ENCODE results near the gene ZBTB40.

The ZBTB40 gene, protein sequence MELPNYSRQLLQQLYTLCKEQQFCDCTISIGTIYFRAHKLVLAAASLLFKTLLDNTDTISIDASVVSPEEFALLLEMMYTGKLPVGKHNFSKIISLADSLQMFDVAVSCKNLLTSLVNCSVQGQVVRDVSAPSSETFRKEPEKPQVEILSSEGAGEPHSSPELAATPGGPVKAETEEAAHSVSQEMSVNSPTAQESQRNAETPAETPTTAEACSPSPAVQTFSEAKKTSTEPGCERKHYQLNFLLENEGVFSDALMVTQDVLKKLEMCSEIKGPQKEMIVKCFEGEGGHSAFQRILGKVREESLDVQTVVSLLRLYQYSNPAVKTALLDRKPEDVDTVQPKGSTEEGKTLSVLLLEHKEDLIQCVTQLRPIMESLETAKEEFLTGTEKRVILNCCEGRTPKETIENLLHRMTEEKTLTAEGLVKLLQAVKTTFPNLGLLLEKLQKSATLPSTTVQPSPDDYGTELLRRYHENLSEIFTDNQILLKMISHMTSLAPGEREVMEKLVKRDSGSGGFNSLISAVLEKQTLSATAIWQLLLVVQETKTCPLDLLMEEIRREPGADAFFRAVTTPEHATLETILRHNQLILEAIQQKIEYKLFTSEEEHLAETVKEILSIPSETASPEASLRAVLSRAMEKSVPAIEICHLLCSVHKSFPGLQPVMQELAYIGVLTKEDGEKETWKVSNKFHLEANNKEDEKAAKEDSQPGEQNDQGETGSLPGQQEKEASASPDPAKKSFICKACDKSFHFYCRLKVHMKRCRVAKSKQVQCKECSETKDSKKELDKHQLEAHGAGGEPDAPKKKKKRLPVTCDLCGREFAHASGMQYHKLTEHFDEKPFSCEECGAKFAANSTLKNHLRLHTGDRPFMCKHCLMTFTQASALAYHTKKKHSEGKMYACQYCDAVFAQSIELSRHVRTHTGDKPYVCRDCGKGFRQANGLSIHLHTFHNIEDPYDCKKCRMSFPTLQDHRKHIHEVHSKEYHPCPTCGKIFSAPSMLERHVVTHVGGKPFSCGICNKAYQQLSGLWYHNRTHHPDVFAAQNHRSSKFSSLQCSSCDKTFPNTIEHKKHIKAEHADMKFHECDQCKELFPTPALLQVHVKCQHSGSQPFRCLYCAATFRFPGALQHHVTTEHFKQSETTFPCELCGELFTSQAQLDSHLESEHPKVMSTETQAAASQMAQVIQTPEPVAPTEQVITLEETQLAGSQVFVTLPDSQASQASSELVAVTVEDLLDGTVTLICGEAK

DNA sequence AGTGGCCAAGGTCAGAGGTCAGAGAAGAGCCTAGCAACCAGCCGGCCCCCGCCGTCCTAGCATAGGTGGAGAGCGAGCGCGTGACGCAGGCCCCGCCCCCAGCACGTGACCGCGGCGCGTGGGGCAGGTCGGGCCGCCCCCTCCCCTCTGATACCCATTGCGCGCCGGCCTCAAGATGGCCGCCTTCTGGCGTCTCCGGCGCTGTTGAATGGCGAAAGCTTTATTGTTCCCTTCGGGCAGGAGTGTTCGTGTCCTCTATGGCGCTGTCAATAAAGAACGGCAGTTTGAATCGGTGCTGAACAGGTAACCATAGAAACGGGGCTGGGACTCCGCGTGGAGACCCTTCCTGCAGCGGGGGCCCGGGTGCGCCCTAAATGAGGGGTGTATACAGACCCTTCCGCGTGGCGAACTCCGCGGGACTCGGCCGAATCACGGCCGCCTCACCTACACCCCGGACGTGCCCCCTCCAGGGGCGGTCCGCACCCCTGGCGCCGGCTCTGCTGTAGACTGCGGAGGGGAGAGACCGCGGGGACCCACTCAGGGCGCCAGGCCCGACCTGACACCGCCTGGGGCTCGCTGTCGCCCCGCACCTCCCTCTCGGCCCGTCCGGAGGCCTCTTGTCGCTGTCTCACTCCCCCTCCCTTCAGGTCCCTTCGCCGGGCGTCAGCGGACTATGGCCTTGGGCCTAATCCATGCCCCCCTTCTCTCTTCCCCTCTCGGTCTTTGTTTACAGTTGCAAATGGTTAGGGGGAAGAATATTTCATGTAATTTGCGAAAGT lies at the start of gene ZBTB40:
TSS of gene ZBTB40 (plus strand) at position 150 of the 779 bp plus-strand sequence. CDS start 38,098 bp downstream, outside the sequence.
- peak; percentile 97 for DNase-seq (ENCODE audit: low spot score)

DNA sequence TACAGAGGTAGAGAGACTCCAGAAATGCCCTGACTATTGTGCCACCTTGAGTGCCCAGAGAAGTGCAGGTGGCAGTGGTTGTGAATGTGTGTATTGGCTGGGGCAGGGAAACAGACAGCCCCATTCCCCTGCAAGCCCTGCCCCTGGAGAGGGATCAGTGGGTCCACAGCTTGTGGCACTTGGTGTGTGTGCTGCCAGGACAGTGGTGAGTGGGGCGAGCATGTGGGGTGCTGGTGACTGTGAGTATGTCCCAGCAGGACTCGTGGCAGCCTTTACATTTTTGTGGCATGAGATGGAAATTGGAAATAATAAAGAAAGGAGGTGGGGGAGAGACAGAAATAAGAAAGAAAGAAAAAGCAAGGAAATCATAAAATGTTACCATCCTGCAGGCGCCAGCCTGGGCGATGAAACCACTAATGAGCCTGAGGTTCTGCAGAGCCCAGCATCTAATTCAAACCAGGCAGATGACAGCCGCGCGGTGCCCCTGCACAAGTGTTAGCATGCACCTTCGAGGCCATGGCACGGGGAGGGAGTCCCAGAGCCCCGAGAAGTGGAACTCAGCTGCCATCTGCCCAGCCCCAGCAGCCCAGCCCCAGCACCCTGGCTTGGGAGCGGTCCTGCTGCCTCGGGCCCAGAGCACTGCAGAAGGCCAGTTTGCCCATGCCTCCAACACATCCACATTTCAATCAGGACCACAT lies 49.1 kb upstream of the ZBTB40 start:
- peak; percentile 40 for DNase-seq (ENCODE audit: low spot score)

DNA sequence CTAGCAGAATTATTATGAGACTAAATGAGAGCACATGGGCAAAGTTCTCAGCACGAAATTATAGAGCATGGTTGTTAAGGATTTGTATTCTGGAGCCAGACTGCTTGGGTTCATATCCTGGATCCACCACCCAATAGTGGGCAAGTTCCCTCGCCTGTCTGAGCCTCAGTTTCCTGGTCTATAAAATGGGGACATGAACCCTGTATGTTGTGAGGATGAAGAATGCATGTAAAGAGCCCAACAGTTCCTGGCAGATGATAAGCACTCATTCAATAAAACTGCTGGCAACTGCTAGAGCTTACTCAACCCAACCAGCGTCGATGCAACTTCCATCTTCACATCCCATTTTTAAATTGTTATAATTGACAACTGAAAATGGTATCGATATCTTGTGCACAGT lies 47.2 kb upstream of the ZBTB40 start:
- no peak for DNase-seq (ENCODE audit: low spot score)

DNA sequence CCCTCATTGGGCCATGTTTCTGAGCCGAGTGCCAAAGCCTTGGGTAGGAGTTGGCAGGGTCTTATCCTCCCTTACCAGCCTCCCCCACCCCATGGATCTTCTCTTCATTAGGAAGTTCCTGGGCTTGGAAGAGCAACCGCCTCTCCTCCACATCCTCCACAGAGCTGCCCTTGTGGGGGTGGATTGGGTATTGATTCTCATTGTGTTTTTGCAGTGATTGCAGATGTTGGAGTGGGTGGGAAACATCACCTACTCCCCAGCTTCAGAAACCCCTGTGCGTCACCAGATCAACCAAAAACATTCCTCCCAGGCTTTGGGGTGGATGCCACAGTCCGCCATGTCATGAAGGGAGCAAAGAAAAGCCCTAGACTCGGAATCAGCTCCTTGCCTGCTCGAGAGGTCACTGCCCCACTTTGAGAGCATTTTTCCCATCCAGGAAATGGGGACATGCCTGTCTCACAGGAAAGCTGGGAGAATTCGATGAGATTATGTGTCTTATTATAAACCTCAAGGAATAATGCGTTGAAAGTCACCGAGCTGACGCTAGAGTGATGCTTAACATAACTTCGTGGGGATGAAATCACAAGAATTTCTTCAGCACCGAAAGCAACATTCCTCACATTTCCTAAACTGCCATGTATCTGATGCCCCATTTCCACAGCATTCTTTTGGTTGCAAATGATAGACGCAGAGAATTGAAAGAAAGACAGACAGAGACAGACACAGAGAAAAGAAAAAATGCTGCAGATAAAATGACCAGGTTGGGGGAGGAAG lies 44.7 kb upstream of the ZBTB40 start:
- peak; percentile 38 for DNase-seq (ENCODE audit: low spot score)

DNA sequence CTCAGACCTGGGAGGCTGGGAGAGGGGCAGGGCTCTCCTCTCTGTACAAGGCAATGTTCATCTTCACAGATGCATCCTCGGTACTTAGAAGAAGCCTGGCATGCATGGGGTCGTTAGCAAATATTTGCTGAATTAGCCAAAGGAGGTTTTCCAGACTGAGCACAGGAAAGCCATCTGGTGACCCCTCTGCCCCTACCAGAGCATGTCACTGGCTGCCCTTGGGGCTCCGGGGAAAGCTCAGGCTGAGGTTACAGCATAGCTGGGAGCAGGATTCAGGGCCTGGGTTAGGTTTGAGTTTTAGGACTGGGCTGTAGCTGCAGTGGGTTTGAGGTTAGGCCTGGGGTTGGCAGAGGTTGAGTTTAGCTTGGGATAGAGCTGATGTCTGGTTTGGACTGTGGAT lies 43.4 kb upstream of the ZBTB40 start:
- no peak for DNase-seq (ENCODE audit: low spot score)

DNA sequence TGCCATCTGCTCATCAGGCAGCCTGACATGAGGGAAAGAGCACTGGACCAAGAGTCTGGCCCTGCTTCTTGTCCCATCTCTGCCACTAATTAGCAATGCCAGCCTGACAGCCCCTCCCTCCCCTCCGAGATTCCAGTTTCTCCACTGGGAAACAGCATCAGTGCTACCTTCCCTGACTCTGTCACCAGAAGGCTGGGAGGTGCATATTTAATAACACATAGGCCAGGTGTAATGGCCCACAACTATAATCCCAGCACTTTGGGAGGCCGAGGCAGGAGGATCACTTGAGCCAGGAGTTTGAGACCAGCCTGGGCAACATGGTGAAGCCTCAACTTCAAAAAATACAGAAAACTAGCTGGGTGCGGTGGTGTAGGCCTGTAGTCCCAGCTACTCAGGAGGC lies 41.2 kb upstream of the ZBTB40 start:
- DNase-seq (ENCODE audit: low spot score): no peak

DNA sequence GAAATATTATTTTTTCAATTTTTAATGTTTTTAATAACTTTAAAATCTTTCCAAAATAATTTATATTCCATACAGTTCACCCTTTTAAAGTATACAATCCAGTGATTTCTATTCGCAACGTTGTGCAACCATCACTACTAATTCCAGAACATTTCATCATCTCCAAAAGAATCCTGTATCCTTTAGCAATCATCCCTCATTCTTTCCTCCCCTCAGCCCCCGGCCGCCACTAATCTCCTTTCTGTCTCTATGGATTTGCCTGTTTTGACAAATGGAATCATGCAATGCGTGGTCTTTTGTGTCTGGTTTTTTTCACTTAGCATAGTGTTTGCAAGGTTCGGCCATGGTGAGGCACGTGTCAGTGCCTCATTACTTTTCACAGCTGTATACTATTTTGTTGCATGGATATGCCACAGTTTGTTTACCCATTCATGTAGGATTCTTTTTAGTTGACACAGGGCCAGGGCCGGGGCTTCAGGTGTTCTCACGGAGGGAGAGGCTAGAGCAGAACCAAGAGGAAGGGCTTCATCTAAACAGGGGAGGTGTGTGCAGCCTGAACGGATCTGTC lies 40.6 kb upstream of the ZBTB40 start:
- no peak for DNase-seq (ENCODE audit: low spot score)

DNA sequence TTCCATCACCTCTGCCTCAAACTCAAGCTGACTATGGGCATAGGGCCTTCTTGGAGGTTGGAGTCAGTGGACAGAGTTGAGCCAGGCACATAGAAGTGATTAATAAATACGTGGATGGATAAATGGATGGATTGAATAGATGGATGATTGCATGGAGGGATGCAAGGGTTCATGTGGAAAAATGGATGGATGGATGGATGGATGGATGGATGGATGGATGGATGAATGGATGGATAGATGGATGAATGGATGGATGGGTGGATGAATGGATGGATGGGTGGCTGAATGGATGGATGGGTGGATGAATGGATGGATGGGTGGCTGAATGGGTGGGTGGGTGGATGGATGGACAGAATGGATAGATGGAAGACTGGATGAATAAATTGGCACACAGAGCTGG lies 40.1 kb upstream of the ZBTB40 start:
- DNase-seq (ENCODE audit: low spot score): no peak

DNA sequence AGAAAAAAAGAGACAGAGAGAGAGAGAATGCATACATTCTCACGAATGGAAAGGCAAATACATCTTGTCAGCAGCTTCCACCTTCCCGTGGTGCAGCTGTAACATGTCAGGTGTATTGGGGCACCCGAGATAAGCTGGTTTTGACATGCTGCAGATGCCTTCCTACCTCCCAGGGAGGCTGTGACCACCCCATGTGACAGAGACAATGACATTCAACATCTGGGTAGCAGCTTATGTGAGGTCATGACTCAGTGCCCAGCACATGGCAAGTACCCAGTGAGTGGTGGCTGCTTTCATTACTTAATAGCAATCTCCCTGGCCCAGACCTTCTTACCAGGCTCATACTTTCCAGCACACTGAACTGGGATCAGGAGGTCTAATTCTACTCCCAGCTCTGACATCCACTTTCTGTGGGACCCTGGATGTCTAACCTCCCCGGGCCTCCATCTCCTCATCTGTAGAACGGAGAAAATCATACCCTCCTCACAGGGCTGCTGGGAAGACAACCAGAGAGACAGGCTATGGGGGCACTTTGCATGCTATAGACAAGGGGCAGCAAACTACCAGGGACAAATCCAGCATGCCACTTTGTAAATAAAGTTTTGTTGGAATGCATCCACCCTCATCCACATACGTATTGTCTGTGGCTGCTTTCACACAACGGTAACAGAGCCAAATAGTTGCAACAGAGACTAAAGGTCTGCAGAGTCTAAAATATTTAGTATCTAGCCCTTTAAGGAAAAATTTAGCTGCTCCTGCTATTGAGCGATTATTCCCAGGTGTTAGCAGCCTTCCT lies 38.5 kb upstream of the ZBTB40 start:
- DNase-seq (ENCODE audit: low spot score): peak; percentile 81

DNA sequence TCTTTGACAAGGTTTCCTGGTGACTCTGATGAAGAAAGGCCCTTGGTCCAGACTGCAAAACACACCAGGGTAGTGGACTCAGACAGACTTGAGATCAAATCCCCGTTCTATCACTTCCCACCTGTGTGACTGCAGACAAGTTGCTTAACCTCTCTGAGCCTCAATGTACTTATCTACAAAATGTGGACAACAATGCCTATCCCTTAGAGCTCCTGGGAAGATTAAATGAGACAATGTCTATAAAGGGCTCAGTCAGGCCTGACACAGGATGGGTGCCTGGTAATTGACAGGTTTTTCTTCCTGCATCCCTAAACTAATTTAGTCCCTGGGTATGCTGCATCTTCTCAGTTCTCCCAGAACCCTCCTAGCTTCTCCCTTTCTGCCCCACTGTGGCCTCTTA lies 37.9 kb upstream of the ZBTB40 start:
- DNase-seq (ENCODE audit: low spot score): no peak

DNA sequence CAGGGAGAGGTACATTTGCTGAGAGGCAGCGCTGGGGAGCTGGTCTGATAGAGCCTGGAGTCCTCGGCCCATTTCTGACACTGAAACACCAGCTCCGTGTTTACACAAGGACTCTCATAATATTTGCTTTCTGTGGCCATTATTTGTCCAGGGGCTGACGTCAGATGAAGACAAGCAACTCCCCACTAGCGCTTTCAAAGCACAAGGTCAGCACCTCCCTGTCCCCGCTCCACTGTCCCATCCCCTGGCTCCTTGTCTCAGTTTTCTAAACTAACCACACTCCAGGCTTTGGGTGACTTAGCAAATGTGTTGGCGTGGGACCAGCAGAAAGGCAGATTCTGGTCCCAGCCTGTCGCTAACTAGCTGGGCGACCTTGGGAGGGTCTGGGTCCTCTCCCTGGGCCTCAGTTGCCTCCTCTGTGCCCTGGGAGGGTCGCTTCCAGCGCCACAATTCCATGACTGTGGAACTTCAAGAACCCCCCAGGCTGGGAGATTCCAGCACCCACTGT lies 37.4 kb upstream of the ZBTB40 start:
- no peak for DNase-seq (ENCODE audit: low spot score)

DNA sequence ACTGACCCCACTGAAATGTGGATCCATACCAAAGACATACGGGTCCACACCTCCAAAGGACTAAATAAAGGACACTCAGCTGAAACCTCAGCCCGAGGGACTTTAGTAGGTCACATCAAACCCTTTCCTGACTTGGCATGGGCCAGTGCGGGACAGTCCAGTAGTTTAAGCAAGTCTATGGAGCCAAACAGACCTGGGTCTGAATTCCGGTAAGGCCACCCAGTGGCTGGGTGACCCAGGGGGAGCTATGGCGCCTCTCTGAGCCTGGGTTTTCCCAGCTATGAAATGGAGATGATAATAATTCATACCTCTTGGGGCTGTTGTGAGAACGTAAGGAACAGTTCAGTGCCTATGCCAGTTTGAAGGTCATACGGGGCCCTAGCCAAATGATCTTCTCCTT lies 36.2 kb upstream of the ZBTB40 start:
- no peak for DNase-seq (ENCODE audit: low spot score)

DNA sequence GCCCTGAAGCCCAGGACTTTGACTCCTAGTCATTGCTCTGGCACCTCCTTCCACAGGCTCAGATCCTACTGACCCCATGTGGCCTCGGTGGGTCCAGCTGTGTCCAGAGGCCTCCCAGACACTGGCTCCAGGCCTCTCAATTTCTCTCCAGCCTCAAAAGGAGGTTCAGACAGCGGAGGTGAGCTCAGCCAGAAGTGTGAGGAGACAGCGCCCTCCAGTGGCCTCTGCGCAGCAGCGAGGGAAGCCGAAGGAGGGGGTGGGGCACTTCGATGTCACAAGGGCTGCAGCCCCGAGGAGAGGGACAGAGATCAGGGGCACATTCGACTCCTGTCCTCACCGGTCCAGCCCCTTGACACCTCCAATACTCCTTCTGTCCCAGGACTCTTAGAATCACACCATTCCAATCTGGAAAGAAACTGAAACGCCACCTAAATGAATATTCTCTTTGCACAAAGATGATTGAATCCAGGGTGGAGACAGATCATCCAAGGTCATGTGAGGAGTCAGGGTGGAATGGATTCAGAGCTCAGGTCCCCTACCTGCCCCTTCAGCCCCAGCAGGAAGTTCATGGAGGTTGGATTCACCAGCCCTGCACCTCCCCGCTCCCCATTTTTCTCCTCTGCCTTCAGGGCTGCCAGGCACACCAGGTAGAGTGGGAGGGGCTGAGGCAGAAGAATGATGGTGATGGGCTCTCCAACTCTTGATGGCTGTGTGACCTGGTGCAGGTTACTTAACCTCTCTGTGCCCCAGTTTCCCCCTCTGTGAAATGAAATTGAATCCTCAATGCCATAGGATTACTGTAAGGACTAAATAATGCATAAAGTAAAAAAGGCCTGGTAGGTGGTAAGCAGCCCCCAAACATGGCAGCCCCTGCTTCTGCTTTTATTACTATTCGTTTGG lies 34.8 kb upstream of the ZBTB40 start:
- DNase-seq (ENCODE audit: low spot score): peak; percentile 89

DNA sequence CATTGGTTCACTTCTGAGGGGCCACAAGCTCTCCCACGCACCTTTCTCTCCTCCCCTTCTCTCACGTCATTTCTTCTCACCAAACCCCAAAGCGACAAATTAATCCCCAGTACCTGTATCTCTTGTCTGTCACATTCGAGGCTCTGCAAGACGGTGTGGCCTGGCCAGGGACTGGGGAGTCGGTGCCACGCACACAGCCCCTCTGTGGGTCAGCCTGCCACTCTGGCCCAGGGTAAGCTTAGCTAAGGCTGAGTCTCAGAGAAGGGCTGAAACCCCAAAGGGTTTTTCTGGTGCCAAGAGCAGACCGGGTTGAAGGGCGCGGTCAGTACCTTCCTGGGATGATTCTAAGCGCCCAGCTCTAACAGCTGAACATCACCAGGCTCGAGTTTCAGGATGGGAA lies 34.2 kb upstream of the ZBTB40 start:
- DNase-seq (ENCODE audit: low spot score): no peak

DNA sequence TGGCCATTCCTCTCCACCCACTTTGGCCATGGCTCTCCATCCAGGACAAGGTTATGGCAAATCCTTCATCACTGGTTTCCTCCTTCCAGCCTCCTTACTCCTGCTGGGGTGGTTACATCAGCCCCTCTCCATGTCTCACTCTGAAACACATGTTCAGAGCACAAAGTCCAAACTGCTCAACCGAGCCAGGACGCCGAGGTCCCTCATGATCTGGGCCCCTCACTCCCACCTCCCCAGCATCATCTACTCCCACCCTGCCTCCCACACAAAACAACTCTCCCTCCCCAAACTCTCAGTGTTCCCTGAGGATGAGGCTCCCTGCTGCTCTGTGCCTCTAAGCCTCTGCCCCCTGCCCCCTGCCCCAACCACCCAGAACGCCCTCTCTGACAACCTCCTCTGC lies 33.3 kb upstream of the ZBTB40 start:
- DNase-seq (ENCODE audit: low spot score): no peak

DNA sequence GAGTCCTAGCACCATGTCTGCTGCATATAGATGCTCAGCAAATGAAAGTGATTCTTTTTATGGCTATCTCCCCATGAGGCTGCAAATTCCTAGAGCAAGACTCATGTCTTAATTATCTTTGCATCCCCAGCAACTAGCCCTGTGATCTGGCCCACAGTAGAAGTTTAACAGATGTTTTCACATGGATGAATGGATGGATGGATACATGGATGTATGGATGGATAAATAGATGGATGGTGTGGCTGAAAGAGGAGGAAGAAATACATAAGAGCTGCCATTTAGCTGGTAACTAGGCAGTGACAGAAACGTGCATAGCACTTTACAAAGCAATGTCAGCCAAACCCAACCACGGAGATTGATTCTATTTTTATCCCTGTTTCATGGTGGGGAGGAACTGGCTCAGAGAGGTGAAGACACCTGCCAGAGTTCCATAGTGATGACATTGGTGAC lies 32.7 kb upstream of the ZBTB40 start:
- DNase-seq (ENCODE audit: low spot score): peak; percentile 66

DNA sequence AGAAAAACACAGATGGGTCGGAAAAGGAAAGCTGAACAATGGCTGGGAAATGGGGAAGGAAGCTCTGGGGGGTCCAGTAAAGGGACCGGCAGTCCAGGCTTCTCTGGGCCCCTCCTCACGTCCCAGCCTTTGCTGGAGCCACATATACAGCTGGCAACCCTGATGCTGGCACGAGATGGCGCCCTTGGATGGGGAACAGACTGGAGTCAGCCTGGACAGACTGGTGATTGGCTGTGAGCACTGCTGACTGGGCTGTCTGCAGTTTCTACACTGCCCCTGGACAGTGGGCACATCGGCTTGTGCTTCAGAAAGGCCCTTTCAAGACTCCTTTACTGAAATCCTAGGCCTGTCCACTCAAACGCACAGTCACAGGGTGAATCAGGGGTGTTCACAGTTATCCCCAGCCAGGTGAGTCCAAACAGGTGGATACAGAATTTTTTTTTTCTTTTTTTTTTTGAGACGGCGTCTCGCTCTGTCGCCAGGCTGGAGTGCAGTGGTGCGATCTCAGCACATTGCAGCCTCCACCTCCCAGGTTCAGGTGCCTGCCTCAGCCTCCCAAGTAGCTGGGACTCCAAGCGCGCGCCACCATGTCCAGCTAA lies 31.1 kb upstream of the ZBTB40 start:
- peak; percentile 94 for DNase-seq (ENCODE audit: low spot score)

Data from AG20443 (cell line).